ENCODE results near the gene OCEL1.

Gene OCEL1

DNA sequence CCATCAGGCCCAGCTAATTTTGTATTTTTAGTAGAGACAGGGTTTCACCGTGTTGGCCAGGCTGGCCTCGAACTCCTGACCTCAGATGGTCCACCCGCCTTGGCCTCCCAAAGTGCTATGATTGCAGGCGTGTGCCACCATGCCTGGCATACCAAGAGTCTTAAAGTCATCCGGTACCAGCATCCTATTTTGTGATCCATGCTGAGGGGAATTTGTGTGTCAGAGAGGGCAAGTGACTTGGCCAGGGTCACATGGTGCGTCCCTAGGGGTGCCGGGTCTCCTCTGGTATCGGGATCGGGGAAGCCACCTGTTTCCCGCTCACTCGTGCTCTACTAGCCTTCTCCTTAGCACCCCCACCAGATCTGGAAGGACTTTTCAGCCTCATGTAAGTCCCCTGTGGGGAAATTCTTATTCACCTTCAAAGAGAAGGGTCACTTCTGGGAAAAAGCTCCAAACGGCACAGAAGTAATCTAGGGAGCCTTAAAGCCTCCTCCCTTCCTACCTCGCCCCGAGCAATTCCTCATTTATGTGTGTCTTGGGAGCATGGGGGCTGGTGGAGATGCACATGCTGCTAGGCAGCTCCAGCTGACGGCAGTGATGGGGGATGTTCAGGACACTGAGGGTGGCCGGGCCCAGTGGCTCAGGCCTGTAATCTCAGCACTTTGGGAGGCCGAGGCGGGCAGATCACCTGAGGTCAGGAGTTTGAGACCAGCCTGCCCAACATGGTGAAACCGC lies 49.6 kb downstream of the OCEL1 start:
- no peak for DNase-seq (ENCODE audit: extremely low read depth, low read depth)
- no peak for TF ChIP-seq CTCF (IDR thresholded peaks at IDR 0.05; ENCODE audit: low read depth, low read length, missing control alignments)
- H3K4me3 ChIP-seq (replicated peaks; ENCODE audit: low read depth, low read length): no peak overlapping the region
